Measurements from ENCODE around the gene RNF223. TPM values are rescaled to one million over a fixed set of nuclear protein-coding genes. Genes with fewer than 3 reads are reported as not detected.

The RNF223 gene
- total and polyA plus RNA-seq, 2 donors from 2014 or later = 0.28 to 2.3 TPM

DNA sequence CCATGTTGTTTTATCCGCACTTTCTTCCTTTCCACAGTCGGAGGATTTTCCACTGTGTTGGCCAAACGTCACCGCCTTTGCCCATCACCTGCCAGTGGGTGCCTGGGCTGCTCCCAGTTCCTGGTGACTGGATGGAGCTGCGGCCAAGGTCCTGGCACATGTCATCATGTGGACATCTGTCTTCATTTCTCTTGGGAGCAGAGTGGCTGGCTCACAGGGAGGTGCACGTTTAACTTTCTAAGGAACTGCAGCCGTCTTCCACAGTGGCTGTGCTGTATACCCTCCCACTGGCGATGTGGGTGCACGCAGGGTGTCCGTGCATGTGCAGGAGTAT, 19.5 kb upstream of the RNF223 start:
- no peak overlapping the region for H3K9ac ChIP-seq (ENCODE audit: low read length in 3 of 3)
- no peak overlapping the region for H3K4me3 ChIP-seq (ENCODE audit: low read length in 3 of 3)
- H3K36me3 ChIP-seq (ENCODE audit: control insufficient read depth in 2 of 3, insufficient read depth in 3 of 3, low read length in 3 of 3) = no peaks in the 10 kb centered on the region
- H3K27me3 ChIP-seq (ENCODE audit: control insufficient read depth, insufficient read depth, low read length) = no peaks in the 10 kb centered on the region
- DNase-seq (peak in 1 of 5 donors; percentile 59), FAIRE-seq (no peak)
- TF ChIP-seq, protein P1, sequence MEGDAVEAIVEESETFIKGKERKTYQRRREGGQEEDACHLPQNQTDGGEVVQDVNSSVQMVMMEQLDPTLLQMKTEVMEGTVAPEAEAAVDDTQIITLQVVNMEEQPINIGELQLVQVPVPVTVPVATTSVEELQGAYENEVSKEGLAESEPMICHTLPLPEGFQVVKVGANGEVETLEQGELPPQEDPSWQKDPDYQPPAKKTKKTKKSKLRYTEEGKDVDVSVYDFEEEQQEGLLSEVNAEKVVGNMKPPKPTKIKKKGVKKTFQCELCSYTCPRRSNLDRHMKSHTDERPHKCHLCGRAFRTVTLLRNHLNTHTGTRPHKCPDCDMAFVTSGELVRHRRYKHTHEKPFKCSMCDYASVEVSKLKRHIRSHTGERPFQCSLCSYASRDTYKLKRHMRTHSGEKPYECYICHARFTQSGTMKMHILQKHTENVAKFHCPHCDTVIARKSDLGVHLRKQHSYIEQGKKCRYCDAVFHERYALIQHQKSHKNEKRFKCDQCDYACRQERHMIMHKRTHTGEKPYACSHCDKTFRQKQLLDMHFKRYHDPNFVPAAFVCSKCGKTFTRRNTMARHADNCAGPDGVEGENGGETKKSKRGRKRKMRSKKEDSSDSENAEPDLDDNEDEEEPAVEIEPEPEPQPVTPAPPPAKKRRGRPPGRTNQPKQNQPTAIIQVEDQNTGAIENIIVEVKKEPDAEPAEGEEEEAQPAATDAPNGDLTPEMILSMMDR (IDR thresholded peaks at IDR 0.05; ENCODE audit: borderline replicate concordance, extremely low read depth, insufficient read depth) = no peak
- no peak overlapping the region for H3K27ac ChIP-seq (ENCODE audit: low read depth in 2 of 2, low read length in 2 of 2)
- H3K9me3 ChIP-seq (ENCODE audit: control insufficient read depth in 2 of 3, insufficient read depth in 1 of 3, low read length in 3 of 3) = no peaks in the 10 kb centered on the region
- no peaks in the 10 kb centered on the region for H3K4me1 ChIP-seq (ENCODE audit: control insufficient read depth in 2 of 3, insufficient read depth in 2 of 3, low read depth in 1 of 3, low read length in 3 of 3)
- intact Hi-C loops (cut with DNase I) = no loop called here

GRCh38 chr1:1092894-1093609, 18.9 kb upstream of the RNF223 start:
- TF ChIP-seq, protein P1 (IDR thresholded peaks at IDR 0.05; ENCODE audit: borderline replicate concordance, extremely low read depth, insufficient read depth) = no peak
- intact Hi-C loops (cut with DNase I) = no loop called here
- FAIRE-seq (no peak), DNase-seq (peak in 1 of 5 donors; percentile 52)
- Histone ChIP-seq H3K4me1 (ENCODE audit: control insufficient read depth in 2 of 3, insufficient read depth in 2 of 3, low read depth in 1 of 3, low read length in 3 of 3) (no peaks in the 10 kb centered on the region), H3K9me3 (ENCODE audit: control insufficient read depth in 2 of 3, insufficient read depth in 1 of 3, low read length in 3 of 3) (no peaks in the 10 kb centered on the region), H3K27me3 (ENCODE audit: control insufficient read depth, insufficient read depth, low read length) (no peaks in the 10 kb centered on the region), H3K9ac (ENCODE audit: low read length in 3 of 3) (no peak overlapping the region), H3K4me3 (ENCODE audit: low read length in 3 of 3) (no peak overlapping the region), H3K36me3 (ENCODE audit: control insufficient read depth in 2 of 3, insufficient read depth in 3 of 3, low read length in 3 of 3) (no peaks in the 10 kb centered on the region), H3K27ac (ENCODE audit: low read depth in 2 of 2, low read length in 2 of 2) (no peak overlapping the region)

DNA sequence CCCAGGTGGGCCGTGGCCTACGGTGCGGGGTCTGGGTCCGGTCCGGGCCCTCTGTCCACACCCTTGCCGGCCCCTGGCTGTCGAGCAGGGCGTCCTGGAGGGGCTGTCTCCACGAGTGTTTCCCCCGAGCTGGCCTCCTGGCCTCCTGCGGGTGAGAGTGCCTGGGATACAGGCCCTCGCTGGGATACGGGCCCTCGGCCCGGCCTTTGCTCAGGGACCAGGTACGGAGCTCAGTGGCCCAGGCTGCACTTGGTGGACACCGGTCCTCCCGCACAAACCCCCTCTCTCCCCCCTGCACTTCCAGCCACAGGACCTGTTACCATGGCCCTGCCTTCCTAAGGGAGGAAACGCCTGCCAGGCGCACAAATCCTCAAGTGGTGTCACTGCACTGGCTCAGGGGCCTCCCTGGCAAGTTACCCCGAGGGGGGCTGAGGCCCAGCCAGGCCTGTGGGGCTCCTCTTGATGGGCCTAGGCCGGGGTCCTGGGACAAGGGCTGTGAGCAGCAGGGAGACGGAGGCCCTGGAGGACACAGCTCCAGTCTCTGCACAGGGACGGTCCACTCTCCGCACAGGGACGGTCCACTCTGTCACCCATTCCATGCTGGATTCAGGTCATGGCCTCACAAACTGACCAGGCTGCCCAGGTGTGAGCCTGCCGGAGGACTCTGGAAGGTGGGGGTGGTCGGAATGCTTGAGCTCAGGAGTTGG, 18.2 kb upstream of the RNF223 start:
- no peaks in the 10 kb centered on the region for H3K27me3 ChIP-seq (ENCODE audit: control insufficient read depth, insufficient read depth, low read length)
- TF ChIP-seq, protein P1 (IDR thresholded peaks at IDR 0.05; ENCODE audit: borderline replicate concordance, extremely low read depth, insufficient read depth) = no peak
- no peaks in the 10 kb centered on the region for H3K9me3 ChIP-seq (ENCODE audit: control insufficient read depth in 2 of 3, insufficient read depth in 1 of 3, low read length in 3 of 3)
- no peak overlapping the region for H3K4me3 ChIP-seq (ENCODE audit: low read length in 3 of 3)
- no peak overlapping the region for H3K9ac ChIP-seq (ENCODE audit: low read length in 3 of 3)
- H3K36me3 ChIP-seq (ENCODE audit: control insufficient read depth in 2 of 3, insufficient read depth in 3 of 3, low read length in 3 of 3) = no peaks in the 10 kb centered on the region
- H3K4me1 ChIP-seq (ENCODE audit: control insufficient read depth in 2 of 3, insufficient read depth in 2 of 3, low read depth in 1 of 3, low read length in 3 of 3) = no peaks in the 10 kb centered on the region
- intact Hi-C loops (cut with DNase I) = no loop called here
- peak in 1 of 5 donors; percentile 73 for DNase-seq
- no peak for FAIRE-seq
- no peak overlapping the region for H3K27ac ChIP-seq (ENCODE audit: low read depth in 2 of 2, low read length in 2 of 2)

All from kidney (tissue), 14 donors.